ENCODE measurements around the gene MTM1. TPM values are rescaled to one million over a fixed set of nuclear protein-coding genes. Genes with fewer than 3 reads are reported as not detected.

Gene MTM1
- polyA plus RNA-seq, 1 donor from 2014 or later, result 7.1 TPM

DNA sequence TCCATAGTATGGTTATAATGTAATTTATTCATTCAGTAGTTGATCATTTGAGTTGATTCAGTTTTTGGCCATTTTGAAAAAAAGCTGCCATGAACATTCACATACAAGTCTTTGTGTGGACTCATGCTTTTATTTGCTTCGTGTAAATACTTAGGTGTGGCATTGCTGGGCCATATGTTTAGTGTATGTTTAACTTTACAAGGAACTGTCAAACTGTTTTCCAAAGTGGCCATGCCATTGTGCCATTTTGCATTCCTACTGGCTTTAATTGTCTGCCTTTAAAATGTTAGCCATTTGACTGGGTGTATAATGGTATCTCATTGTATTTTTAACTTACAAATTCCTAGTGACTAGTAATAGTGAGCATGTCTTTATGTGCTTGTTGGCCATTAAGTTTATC, 8.8 kb downstream of the MTM1 start:
- Histone ChIP-seq H3K79me2 (replicated peaks; ENCODE audit: insufficient read depth, low read length) (no peaks in the 10 kb centered on the region), H3K9me2 (ENCODE audit: insufficient read depth, low read length) (no peaks in the 10 kb centered on the region), H3F3A (ENCODE audit: insufficient read depth, low read length, poor library complexity, severe bottlenecking) (no peaks in the 10 kb centered on the region), H3K4me2 (ENCODE audit: low read length) (no peak overlapping the region), H2AFZ (ENCODE audit: low read depth, low read length) (no peak overlapping the region), H3K9ac (ENCODE audit: low read length) (no peak overlapping the region), H3K36me3 (ENCODE audit: insufficient read depth, low read length) (no peaks in the 10 kb centered on the region), H3K9me3 (ENCODE audit: low read length) (no peaks in the 10 kb centered on the region), H3K4me3 (ENCODE audit: low read length) (no peak overlapping the region), H3K27ac (ENCODE audit: low read length) (no peak overlapping the region), H4K20me1 (ENCODE audit: insufficient read depth) (no peaks in the 10 kb centered on the region), H3K27me3 (ENCODE audit: insufficient read depth, low read depth, low read length) (no peaks in the 10 kb centered on the region)
- TF ChIP-seq TAF1 (IDR thresholded peaks at IDR 0.05; ENCODE audit: low read depth), result no peak
- no peak for TF ChIP-seq MXI1 (conservative IDR thresholded peaks at IDR 0.05; ENCODE audit: poor library complexity, severe bottlenecking)
- no peak for TF ChIP-seq EP300 (conservative IDR thresholded peaks at IDR 0.05; ENCODE audit: poor library complexity, severe bottlenecking)
- TF ChIP-seq EZH2 (IDR thresholded peaks at IDR 0.05; ENCODE audit: borderline replicate concordance, insufficient read depth, low read length, poor library complexity, severe bottlenecking), result no peak
- no peak for TF ChIP-seq POLR2AphosphoS5 (IDR thresholded peaks at IDR 0.05)
- TF ChIP-seq, protein P1, sequence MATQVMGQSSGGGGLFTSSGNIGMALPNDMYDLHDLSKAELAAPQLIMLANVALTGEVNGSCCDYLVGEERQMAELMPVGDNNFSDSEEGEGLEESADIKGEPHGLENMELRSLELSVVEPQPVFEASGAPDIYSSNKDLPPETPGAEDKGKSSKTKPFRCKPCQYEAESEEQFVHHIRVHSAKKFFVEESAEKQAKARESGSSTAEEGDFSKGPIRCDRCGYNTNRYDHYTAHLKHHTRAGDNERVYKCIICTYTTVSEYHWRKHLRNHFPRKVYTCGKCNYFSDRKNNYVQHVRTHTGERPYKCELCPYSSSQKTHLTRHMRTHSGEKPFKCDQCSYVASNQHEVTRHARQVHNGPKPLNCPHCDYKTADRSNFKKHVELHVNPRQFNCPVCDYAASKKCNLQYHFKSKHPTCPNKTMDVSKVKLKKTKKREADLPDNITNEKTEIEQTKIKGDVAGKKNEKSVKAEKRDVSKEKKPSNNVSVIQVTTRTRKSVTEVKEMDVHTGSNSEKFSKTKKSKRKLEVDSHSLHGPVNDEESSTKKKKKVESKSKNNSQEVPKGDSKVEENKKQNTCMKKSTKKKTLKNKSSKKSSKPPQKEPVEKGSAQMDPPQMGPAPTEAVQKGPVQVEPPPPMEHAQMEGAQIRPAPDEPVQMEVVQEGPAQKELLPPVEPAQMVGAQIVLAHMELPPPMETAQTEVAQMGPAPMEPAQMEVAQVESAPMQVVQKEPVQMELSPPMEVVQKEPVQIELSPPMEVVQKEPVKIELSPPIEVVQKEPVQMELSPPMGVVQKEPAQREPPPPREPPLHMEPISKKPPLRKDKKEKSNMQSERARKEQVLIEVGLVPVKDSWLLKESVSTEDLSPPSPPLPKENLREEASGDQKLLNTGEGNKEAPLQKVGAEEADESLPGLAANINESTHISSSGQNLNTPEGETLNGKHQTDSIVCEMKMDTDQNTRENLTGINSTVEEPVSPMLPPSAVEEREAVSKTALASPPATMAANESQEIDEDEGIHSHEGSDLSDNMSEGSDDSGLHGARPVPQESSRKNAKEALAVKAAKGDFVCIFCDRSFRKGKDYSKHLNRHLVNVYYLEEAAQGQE (IDR thresholded peaks at IDR 0.05; ENCODE audit: borderline replicate concordance), result no peak
- no peak for TF ChIP-seq RAD21 (conservative IDR thresholded peaks at IDR 0.05)
- TF ChIP-seq SMC3 (conservative IDR thresholded peaks at IDR 0.05; ENCODE audit: poor library complexity), result no peak
- TF ChIP-seq, protein P2, sequence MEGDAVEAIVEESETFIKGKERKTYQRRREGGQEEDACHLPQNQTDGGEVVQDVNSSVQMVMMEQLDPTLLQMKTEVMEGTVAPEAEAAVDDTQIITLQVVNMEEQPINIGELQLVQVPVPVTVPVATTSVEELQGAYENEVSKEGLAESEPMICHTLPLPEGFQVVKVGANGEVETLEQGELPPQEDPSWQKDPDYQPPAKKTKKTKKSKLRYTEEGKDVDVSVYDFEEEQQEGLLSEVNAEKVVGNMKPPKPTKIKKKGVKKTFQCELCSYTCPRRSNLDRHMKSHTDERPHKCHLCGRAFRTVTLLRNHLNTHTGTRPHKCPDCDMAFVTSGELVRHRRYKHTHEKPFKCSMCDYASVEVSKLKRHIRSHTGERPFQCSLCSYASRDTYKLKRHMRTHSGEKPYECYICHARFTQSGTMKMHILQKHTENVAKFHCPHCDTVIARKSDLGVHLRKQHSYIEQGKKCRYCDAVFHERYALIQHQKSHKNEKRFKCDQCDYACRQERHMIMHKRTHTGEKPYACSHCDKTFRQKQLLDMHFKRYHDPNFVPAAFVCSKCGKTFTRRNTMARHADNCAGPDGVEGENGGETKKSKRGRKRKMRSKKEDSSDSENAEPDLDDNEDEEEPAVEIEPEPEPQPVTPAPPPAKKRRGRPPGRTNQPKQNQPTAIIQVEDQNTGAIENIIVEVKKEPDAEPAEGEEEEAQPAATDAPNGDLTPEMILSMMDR (IDR thresholded peaks at IDR 0.05; ENCODE audit: poor library complexity, severe bottlenecking), result no peak

DNA sequence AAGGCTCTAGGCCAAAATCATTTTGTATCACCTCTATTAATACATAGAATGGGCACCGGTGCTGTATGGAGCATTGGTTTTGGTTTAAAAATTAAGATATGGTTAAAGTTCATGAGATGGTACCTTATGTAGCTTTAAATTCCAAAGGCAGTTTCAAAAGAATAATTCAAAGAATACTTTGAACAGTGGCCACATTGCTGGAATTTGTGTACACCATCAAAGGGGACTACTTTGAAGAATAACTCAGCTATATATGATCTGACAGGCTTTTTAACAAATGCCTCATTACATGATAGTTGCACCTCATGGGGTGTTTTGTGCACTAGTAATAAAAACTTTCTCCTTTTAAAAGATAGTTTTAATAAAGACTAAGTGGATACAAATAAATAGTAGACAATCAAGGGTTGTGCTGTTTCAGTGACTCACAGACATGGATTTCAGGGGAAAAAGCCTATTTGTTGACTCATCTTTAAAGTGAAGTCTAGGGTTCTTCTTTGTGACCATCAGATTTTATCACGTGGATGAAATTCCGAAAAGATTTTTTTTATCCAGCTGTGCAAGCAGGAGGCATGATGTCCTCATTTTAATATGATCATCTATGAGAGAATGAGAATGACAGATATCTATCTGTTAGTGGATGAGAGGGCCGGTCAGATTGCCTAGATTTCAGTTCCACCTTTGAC, 12.8 kb downstream of the MTM1 start:
- TF ChIP-seq EZH2 (IDR thresholded peaks at IDR 0.05; ENCODE audit: borderline replicate concordance, insufficient read depth, low read length, poor library complexity, severe bottlenecking), result no peak
- no peaks in the 10 kb centered on the region for H3F3A ChIP-seq (ENCODE audit: insufficient read depth, low read length, poor library complexity, severe bottlenecking)
- no peaks in the 10 kb centered on the region for H4K20me1 ChIP-seq (ENCODE audit: insufficient read depth)
- H3K9me2 ChIP-seq (ENCODE audit: insufficient read depth, low read length), result no peaks in the 10 kb centered on the region
- no peak overlapping the region for H3K9ac ChIP-seq (ENCODE audit: low read length)
- no peak overlapping the region for H3K4me2 ChIP-seq (ENCODE audit: low read length)
- H3K36me3 ChIP-seq (ENCODE audit: insufficient read depth, low read length), result no peaks in the 10 kb centered on the region
- no peak overlapping the region for H3K27ac ChIP-seq (ENCODE audit: low read length)
- H3K4me3 ChIP-seq (ENCODE audit: low read length), result no peak overlapping the region
- H3K9me3 ChIP-seq (ENCODE audit: low read length), result no peaks in the 10 kb centered on the region
- no peaks in the 10 kb centered on the region for H3K27me3 ChIP-seq (ENCODE audit: insufficient read depth, low read depth, low read length)
- H3K79me2 ChIP-seq (replicated peaks; ENCODE audit: insufficient read depth, low read length), result no peaks in the 10 kb centered on the region
- H2AFZ ChIP-seq (ENCODE audit: low read depth, low read length), result no peak overlapping the region

All from neural cell (in vitro differentiated cells).